Upper lobe of left lung (tissue), 4 donors: Measurements from ENCODE around the gene GRB10.

ENCODE experiments used
- CTCF ChIP-seq, 6 experiments: fragments of 450-650 bp in 4 of 6; fragments of 200-600 bp in 2 of 6; sonication (generic) in 2 of 6; IDR thresholded peaks; one replicate each; pipeline ENCODE4 v1.5.1; 2016 to 2019; ENCODE audit warnings: antibody characterized with exemption in 6 of 6
- EP300 ChIP-seq, 4 donors: sonication (generic); formaldehyde crosslinking; IDR thresholded peaks; one replicate each; pipeline ENCODE4 v1.5.1; 2017; ENCODE audit warnings: antibody characterized with exemption in 4 of 4, control low read depth in 2 of 4
- POLR2A ChIP-seq, 4 donors: fragments of 450-650 bp; IDR thresholded peaks; one replicate each; pipeline ENCODE4 v1.5.1; 2016 to 2017; ENCODE audit warnings: antibody characterized with exemption in 4 of 4, mild to moderate bottlenecking in 2 of 4
- POLR2AphosphoS5 ChIP-seq, 2 donors: sonication (generic); formaldehyde crosslinking; IDR thresholded peaks; one replicate each; pipeline ENCODE4 v1.5.1; 2017; ENCODE audit warnings: antibody characterized with exemption in 2 of 2

- TF ChIP-seq CTCF (IDR thresholded peaks at IDR 0.05) (no peak), POLR2A (IDR thresholded peaks at IDR 0.05) (no peak), POLR2AphosphoS5 (IDR thresholded peaks at IDR 0.05) (no peak), EP300 (IDR thresholded peaks at IDR 0.05) (no peak)
Measured at GRCh38 chr7:50649259-50649885, 133.3 kb downstream of the GRB10 start.
